Vein endothelial cell (primary cell): ENCODE data around the gene SORL1. TPM values are rescaled to one million over a fixed set of nuclear protein-coding genes. Genes with fewer than 3 reads are reported as not detected.

ENCODE experiments used
- total RNA-seq: library from RNA; depleted of rRNA; stranded (reverse); fragments of >200 nt; gene quantifications from 2 replicates; pipeline ENCODE4 v1.2.3, GENCODE V29; 2012

Gene SORL1
- under 0.01 and 0.19 TPM in 2 replicates for total RNA-seq

GRCh38 chr11:121451986-121452608 is at the start of gene SORL1:
TSS of gene SORL1 (plus strand) at chr11:121452314. CDS start at chr11:121452332, 18 bp downstream.

GRCh38 chr11:121452609-121453150 is 566 bp downstream of the SORL1 start, which contains the start of gene SORL1-AS1:
TSS of gene SORL1-AS1 (minus strand) at chr11:121452967.

Other genes with a start within 250 kb of the SORL1 start
- 25.8 and 29.2 TPM in 2 replicates for gene SC5D, start 159.5 kb upstream of the SORL1 start, total RNA-seq